ENCODE measurements around the gene IL6R. TPM values are rescaled to one million over a fixed set of nuclear protein-coding genes. Genes with fewer than 3 reads are reported as not detected.

IL6R gene
- total RNA-seq, 1 donor from 2014 or later: 0.09 TPM

DNA sequence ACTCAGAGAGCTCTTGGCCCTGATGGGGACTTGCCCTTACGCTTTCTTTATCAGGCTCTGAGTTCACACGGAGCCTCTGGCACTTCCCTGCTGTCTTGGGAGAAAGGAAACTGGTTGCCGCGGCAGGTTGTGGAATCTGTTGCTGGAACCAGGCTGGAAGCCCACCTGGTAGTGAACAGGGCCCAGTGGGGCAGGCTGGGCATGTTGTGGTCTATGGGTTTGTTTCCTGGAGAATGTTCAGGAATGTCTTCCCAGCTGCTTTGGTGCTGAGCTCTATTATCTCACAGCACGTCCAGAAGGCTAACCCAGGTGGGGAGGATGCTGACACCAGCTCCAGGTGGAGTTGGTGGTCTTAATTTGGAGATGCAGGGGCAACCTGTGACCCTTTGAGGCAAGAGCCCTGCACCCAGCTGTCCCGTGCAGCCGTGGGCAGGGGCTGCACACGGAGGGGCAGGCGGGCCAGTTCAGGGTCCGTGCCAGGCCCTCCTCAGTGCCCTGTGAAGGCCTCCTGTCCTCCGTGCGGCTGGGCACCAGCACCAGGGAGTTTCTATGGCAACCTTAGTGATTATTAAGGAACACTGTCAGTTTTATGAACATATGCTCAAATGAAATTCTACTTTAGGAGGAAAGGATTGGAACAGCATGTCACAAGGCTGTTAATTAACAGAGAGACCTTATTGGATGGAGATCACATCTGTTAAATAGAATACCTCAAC lies 63.5 kb downstream of the IL6R start:
- DNase-seq (ENCODE audit: low read depth, low spot score): no peak
- H3K4me3 Mint-ChIP-seq: no peak overlapping the region
- no peaks in the 10 kb centered on the region for H3K36me3 Mint-ChIP-seq (ENCODE audit: low read depth)
- no peaks in the 10 kb centered on the region for H3K27me3 Mint-ChIP-seq (ENCODE audit: low read depth)
- H3K9me3 Mint-ChIP-seq: no peaks in the 10 kb centered on the region
- H3K27ac Mint-ChIP-seq (ENCODE audit: unreplicated experiment): no peak overlapping the region
- no peaks in the 10 kb centered on the region for H3K4me1 Mint-ChIP-seq
- TF ChIP-seq, protein P1, sequence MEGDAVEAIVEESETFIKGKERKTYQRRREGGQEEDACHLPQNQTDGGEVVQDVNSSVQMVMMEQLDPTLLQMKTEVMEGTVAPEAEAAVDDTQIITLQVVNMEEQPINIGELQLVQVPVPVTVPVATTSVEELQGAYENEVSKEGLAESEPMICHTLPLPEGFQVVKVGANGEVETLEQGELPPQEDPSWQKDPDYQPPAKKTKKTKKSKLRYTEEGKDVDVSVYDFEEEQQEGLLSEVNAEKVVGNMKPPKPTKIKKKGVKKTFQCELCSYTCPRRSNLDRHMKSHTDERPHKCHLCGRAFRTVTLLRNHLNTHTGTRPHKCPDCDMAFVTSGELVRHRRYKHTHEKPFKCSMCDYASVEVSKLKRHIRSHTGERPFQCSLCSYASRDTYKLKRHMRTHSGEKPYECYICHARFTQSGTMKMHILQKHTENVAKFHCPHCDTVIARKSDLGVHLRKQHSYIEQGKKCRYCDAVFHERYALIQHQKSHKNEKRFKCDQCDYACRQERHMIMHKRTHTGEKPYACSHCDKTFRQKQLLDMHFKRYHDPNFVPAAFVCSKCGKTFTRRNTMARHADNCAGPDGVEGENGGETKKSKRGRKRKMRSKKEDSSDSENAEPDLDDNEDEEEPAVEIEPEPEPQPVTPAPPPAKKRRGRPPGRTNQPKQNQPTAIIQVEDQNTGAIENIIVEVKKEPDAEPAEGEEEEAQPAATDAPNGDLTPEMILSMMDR (conservative IDR thresholded peaks at IDR 0.05): no peak

DNA sequence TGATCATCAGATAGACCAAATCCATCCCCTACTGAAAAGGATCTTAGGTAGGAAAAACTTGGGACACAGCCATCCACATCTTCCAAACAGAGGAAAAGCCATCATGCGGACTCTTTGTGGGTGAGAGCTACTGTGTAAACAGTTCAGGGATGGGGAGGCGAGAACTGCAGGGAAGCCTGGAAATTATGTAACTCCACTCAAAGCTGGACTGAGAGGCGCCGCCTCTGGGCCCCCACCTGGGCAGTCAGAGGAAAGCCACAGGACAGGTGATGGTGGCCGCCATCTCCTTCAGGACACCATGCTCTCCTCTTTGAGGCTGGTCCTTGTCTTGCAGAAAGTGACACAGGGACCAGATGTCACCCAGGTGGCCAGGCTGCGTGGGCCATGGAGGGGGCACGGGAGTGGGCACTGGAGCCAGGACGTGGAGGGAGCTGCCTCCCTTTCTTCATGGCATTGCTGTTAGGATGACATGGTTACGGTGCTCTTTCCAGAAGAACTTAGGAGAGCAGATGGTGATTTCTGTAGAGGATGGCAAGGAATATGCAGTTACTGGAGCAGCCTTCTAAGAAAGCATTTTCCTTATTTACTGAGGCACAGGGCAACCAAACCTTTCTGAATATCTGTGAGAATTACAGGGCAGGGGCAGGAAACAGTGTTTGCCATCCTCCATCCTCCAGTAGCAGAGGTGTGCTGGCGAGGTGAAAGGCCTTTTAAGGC lies 64.9 kb downstream of the IL6R start:
- H3K27ac Mint-ChIP-seq (ENCODE audit: unreplicated experiment): no peak overlapping the region
- DNase-seq (ENCODE audit: low read depth, low spot score): no peak
- H3K4me1 Mint-ChIP-seq: no peaks in the 10 kb centered on the region
- TF ChIP-seq, protein P1 (conservative IDR thresholded peaks at IDR 0.05): no peak
- H3K27me3 Mint-ChIP-seq (ENCODE audit: low read depth): no peaks in the 10 kb centered on the region
- H3K9me3 Mint-ChIP-seq: no peaks in the 10 kb centered on the region
- no peaks in the 10 kb centered on the region for H3K36me3 Mint-ChIP-seq (ENCODE audit: low read depth)
- no peak overlapping the region for H3K4me3 Mint-ChIP-seq

DNA sequence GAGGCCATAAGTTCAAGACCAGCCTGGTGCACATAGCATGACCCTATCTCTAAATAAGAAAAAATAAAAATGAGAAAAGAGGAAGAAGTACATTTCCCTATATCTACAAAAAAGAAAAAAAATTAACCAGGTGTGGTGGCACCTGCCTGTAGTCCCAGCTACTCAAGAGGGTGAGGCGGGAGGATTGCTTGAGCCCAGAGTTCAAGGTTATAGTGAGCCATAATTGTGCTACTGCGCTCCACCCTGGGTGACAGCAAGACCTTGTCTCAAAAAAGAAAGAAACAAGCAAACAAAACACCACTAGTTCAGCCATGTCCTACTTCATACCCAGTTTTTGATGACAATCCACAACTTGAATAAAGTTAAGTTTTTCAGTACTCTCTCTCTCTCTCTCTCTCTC lies 66.2 kb downstream of the IL6R start:
- DNase-seq (ENCODE audit: low read depth, low spot score): no peak
- H3K36me3 Mint-ChIP-seq (ENCODE audit: low read depth): no peaks in the 10 kb centered on the region
- H3K27me3 Mint-ChIP-seq (ENCODE audit: low read depth): no peaks in the 10 kb centered on the region
- H3K27ac Mint-ChIP-seq (ENCODE audit: unreplicated experiment): no peak overlapping the region
- no peaks in the 10 kb centered on the region for H3K9me3 Mint-ChIP-seq
- H3K4me3 Mint-ChIP-seq: no peak overlapping the region
- H3K4me1 Mint-ChIP-seq: no peaks in the 10 kb centered on the region
- TF ChIP-seq, protein P1 (conservative IDR thresholded peaks at IDR 0.05): no peak

DNA sequence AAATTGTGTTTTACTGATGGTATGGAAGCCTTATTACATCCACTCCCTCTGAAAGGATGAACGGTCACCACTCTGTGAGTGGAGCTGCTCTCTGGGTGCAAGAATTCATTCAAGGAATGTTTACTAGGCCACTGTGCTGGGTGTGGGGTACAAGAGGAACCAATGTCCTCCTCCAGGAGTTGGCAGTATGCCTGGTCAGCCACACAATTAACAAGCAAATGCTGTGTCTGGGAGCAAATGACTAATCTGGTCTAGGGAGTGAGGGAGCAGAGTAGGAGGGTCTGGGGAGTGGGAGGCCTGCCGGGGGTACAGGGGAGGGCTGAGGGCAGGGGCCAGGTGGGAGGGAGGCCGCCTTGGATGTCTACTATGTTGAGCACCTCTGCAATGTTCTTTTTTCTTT lies 69.7 kb downstream of the IL6R start:
- H3K36me3 Mint-ChIP-seq (ENCODE audit: low read depth): no peaks in the 10 kb centered on the region
- TF ChIP-seq, protein P1 (conservative IDR thresholded peaks at IDR 0.05): no peak
- H3K27ac Mint-ChIP-seq (ENCODE audit: unreplicated experiment): no peak overlapping the region
- DNase-seq (ENCODE audit: low read depth, low spot score): no peak
- no peaks in the 10 kb centered on the region for H3K9me3 Mint-ChIP-seq
- H3K4me3 Mint-ChIP-seq: no peak overlapping the region
- no peaks in the 10 kb centered on the region for H3K27me3 Mint-ChIP-seq (ENCODE audit: low read depth)
- peaks cover 1% of the 10 kb centered on the region for H3K4me1 Mint-ChIP-seq

DNA sequence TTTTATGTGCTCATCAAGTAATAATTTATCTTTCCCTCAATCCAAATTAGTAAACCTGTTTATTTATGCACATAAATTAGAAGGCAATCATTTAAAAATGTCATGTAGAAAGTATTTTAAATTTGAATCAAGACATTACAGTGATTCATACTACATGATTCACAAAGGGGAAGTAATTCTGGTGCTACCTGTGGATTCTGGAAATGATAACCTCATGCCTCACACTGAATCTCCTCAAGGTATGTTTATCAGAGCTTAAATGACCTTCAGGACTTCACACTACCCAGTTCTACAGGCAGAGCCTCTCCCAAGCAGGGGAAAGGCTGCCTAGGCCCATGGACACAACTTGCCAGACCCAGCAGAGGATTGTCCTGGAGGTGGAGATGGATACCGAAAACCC lies 71.6 kb downstream of the IL6R start:
- no peak overlapping the region for H3K27ac Mint-ChIP-seq (ENCODE audit: unreplicated experiment)
- no peaks in the 10 kb centered on the region for H3K9me3 Mint-ChIP-seq
- DNase-seq (ENCODE audit: low read depth, low spot score): no peak
- H3K36me3 Mint-ChIP-seq (ENCODE audit: low read depth): no peaks in the 10 kb centered on the region
- H3K4me3 Mint-ChIP-seq: no peak overlapping the region
- H3K4me1 Mint-ChIP-seq: peaks cover 15% of the 10 kb centered on the region
- H3K27me3 Mint-ChIP-seq (ENCODE audit: low read depth): no peaks in the 10 kb centered on the region
- TF ChIP-seq, protein P1 (conservative IDR thresholded peaks at IDR 0.05): no peak
